K562 (cell line): Measurements from ENCODE around the gene ZNF74. TPM values are rescaled to one million over a fixed set of nuclear protein-coding genes. Genes with fewer than 3 reads are reported as not detected.
A peak's percentile ranks its signal among the peaks of the same experiment; 100 is the strongest.
"Not testable (repeated sequence)": the region's sequence is repeated elsewhere in the genome, so short reads cannot be mapped to it uniquely, and the experiment has no call there.

Experiments used
- ATAC-seq: fragments of 200-7000 bp; cut with Tn5 transposase; 3 replicates; pipeline ENCODE4 v1.9.1; 2020; ENCODE audit warnings: moderate library complexity
- BruUV-seq: library from RNA; stranded (reverse); fragments of 400-500 nt; replicated peaks from 2 replicates; lab custom pipeline; 2021; lab: Mats Ljungman, UMichigan
- CTCF ChIA-PET: fragments of 300-600 bp; formaldehyde crosslinking; extraction: SDS; loops from one replicate; lab custom pipeline; 2021; ENCODE audit warnings: low intra/inter-chr PET ratio; lab: Yijun Ruan, JAX
- POLR2A ChIA-PET: fragments of 300-600, 350-650 bp; sonication (Branson Sonifier 250); formaldehyde crosslinking; extraction: SDS; loops from one replicate; lab custom pipeline; 2021; ENCODE audit warnings: antibody characterized with exemption, inconsistent platforms; lab: Yijun Ruan, JAX
- DNase-seq, 4 experiments: peaks; one replicate each; pipeline versions ENCODE4 v3.0.0 to v3.0.0-alpha.2; 2011 to 2018; ENCODE audit warnings: low spot score in 3 of 4, mixed read lengths in 3 of 4; ENCODE audit errors: extremely low read depth in 1 of 4
- FAIRE-seq: peaks from 2 replicates; lab custom pipeline; 2011; peaks lifted over from hg19 to GRCh38; lab: Jason Lieb, UNC
- H2AFZ ChIP-seq: 2 replicates; pipeline ENCODE4 v1.6.0; 2011; ENCODE audit warnings: low read depth, low read length, control low read depth, inconsistent platforms
- H3K27ac ChIP-seq: fragments of 200-600 bp; 3 replicates; pipeline ENCODE4 v1.8.0; 2011; ENCODE audit warnings: low read depth, mild to moderate bottlenecking, control low read depth, inconsistent platforms, low read length, moderate library complexity, mixed read lengths; ENCODE audit errors: extremely low read depth
- H3K27me3 ChIP-seq, 2 experiments: fragments of 300-600 bp in 1 of 2; 2 replicates in 1 of 2; 3 replicates in 1 of 2; pipeline versions ENCODE4 v1.6.0 to v1.8.0; 2011; ENCODE audit warnings: inconsistent platforms in 2 of 2, low read length in 2 of 2, mild to moderate bottlenecking in 1 of 2, mixed read lengths in 1 of 2, moderate library complexity in 1 of 2; ENCODE audit not compliant: control insufficient read depth in 2 of 2, insufficient read depth in 2 of 2
- H3K36me3 ChIP-seq: fragments of 300-600 bp; 3 replicates; pipeline ENCODE4 v1.8.0; 2011; ENCODE audit warnings: mild to moderate bottlenecking, low read length, inconsistent platforms; ENCODE audit not compliant: control insufficient read depth, insufficient read depth
- H3K4me1 ChIP-seq, 2 experiments: fragments of 200-600 bp in 1 of 2; replicated peaks in 1 of 2; 2 replicates in 1 of 2; 3 replicates in 1 of 2; pipeline versions ENCODE4 v1.5.1 to v1.8.0; 2011; ENCODE audit warnings: inconsistent platforms in 2 of 2, low read length in 2 of 2, mild to moderate bottlenecking in 1 of 2, mixed read lengths in 1 of 2, moderate library complexity in 1 of 2; ENCODE audit not compliant: control insufficient read depth in 2 of 2, insufficient read depth in 2 of 2
- H3K4me2 ChIP-seq: 2 replicates; pipeline ENCODE4 v1.6.1; 2011; ENCODE audit warnings: low read length, control low read depth, inconsistent platforms, mixed read lengths; ENCODE audit not compliant: insufficient read depth
- H3K4me3 ChIP-seq: fragments of 200-600 bp; sonication (generic), shearing (Covaris generic); 2 replicates; pipeline ENCODE4 v1.5.1; 2016; ENCODE audit warnings: control low read depth, inconsistent platforms
- H3K79me2 ChIP-seq: fragments of 200-600 bp; 3 replicates; pipeline ENCODE4 v1.8.0; 2011; ENCODE audit warnings: low read length, inconsistent platforms; ENCODE audit not compliant: control insufficient read depth, insufficient read depth
- H3K9ac ChIP-seq, 2 experiments: 2 replicates each; pipeline versions ENCODE4 v1.6.0 to v1.6.1; 2011; ENCODE audit warnings: low read depth in 2 of 2, low read length in 2 of 2, control low read depth in 1 of 2, inconsistent platforms in 1 of 2, mild to moderate bottlenecking in 1 of 2, mixed read lengths in 1 of 2; ENCODE audit not compliant: insufficient read depth in 1 of 2
- H3K9me1 ChIP-seq: one replicate; pipeline ENCODE4 v1.6.0; 2011; ENCODE audit warnings: inconsistent platforms, mild to moderate bottlenecking, low read length, moderate library complexity; ENCODE audit not compliant: control insufficient read depth, insufficient read depth
- H3K9me3 ChIP-seq: replicated peaks from 2 replicates; pipeline ENCODE4 v1.5.1; 2011; ENCODE audit warnings: low read depth, low read length, inconsistent platforms; ENCODE audit not compliant: control insufficient read depth, insufficient read depth
- H4K20me1 ChIP-seq: replicated peaks from 2 replicates; pipeline ENCODE4 v1.6.1; 2011; ENCODE audit warnings: low read length, inconsistent platforms, mixed read lengths; ENCODE audit not compliant: control insufficient read depth, insufficient read depth
- E2F4 ChIP-seq: sonication (generic); formaldehyde crosslinking; IDR thresholded peaks from 2 replicates; pipeline ENCODE4 v1.8.0; 2022; ENCODE audit warnings: mild to moderate bottlenecking, low read depth, missing genetic modification reagents
- ELK1 ChIP-seq: sonication (generic); formaldehyde crosslinking; IDR thresholded peaks from 2 replicates; pipeline ENCODE4 v1.8.1; 2022; ENCODE audit warnings: missing genetic modification reagents
- GABPB2 ChIP-seq: fragments of 250-450 bp; sonication (Bioruptor Pico); conservative IDR thresholded peaks from 2 replicates; pipeline ENCODE4 v1.5.1; 2021; ENCODE audit warnings: mild to moderate bottlenecking
- MLLT1 ChIP-seq, 2 experiments: fragments of 450-650 bp; IDR thresholded peaks; 2 replicates each; pipeline ENCODE4 v1.6.1; 2016
- MYBL2 ChIP-seq, 2 experiments: fragments of 450-650 bp in 1 of 2; sonication (generic) in 1 of 2; formaldehyde crosslinking in 1 of 2; IDR thresholded peaks; 2 replicates each; pipeline versions ENCODE4 v1.6.1 to v1.8.1; 2017 to 2022; ENCODE audit warnings: borderline replicate concordance in 1 of 2, inconsistent platforms in 1 of 2, low read depth in 1 of 2, mild to moderate bottlenecking in 1 of 2, missing genetic modification reagents in 1 of 2, moderate library complexity in 1 of 2
- NR3C1 ChIP-seq: sonication (generic); formaldehyde crosslinking; IDR thresholded peaks from 2 replicates; pipeline ENCODE4 v1.8.1; 2022; ENCODE audit warnings: missing genetic modification reagents
- ZBTB11 ChIP-seq, 3 experiments: fragments of 200-800 bp in 1 of 3; fragments of 250-450 bp in 1 of 3; fragments of 450-650 bp in 1 of 3; sonication (Bioruptor Pico) in 1 of 3; sonication (Bioruptor generic) in 1 of 3; formaldehyde crosslinking in 1 of 3; IDR thresholded peaks; 2 replicates each; pipeline versions ENCODE4 v1.6.1 to v1.8.0; 2016 to 2022; ENCODE audit warnings: mild to moderate bottlenecking in 2 of 3, missing genetic modification characterization in 2 of 3, missing compliant biosample characterization in 1 of 3, moderate library complexity in 1 of 3
- ZNF282 ChIP-seq: sonication (generic); formaldehyde crosslinking; IDR thresholded peaks from 2 replicates; pipeline ENCODE4 v1.8.1; 2023; ENCODE audit warnings: missing genetic modification reagents
- WGBS: fragments of 100-300 bp; shearing (Covaris generic); methylation state at CpG from one replicate; pipeline ENCODE4 v1.1.6; 2016; ENCODE audit warnings: low coverage, mixed read lengths; ENCODE audit not compliant: insufficient coverage; ENCODE audit errors: missing lambda C conversion rate; 5-methylcytosine and 5-hydroxymethylcytosine counted together
- in situ Hi-C: fragments of 300-500 bp; cut with MboI; formaldehyde crosslinking; loops from 4 replicates; pipeline ENCODE4 v1.15.0; 2018; ENCODE audit warnings: inconsistent platforms, mixed read lengths
- intact Hi-C: fragments of 100-400 bp; cut with micrococcal nuclease; formaldehyde crosslinking; loops from 2 replicates; pipeline ENCODE4 v1.14.2; 2022
- polyA plus RNA-seq, 8 experiments: library from polyadenylated mRNA; depleted of rRNA in 4 of 8; stranded (reverse) in 5 of 8; unstranded in 3 of 8; fragments of >200 nt; fragmentation: Nextera tagmentation in 2 of 8; fragmentation: Illumina TruSeq in 1 of 8; extraction: Ambion mirVana in 2 of 8; extraction: Trizol in 1 of 8; gene quantifications; 2 replicates each; pipeline versions ENCODE4 v1.2.1 to v1.2.3, GENCODE V29; 2011 to 2014; ENCODE audit warnings: inconsistent platforms in 1 of 8, missing spikeins in 1 of 8
- total RNA-seq, 7 experiments: library from RNA; depleted of rRNA in 6 of 7; stranded (reverse); fragments of >200 nt in 6 of 7; fragmentation: Illumina TruSeq in 2 of 7; extraction: Trizol in 2 of 7; gene quantifications; 2 replicates each; pipeline versions ENCODE4 v1.2.1 to v1.2.3, GENCODE V29; 2011 to 2021; ENCODE audit warnings: low replicate concordance in 1 of 7
- TF ChIP-seq, protein P1 (sequence below): sonication (generic); formaldehyde crosslinking; IDR thresholded peaks from 2 replicates; pipeline ENCODE4 v1.8.1; 2022; ENCODE audit warnings: missing genetic modification reagents
- TF ChIP-seq, protein P2 (sequence below): sonication (generic); formaldehyde crosslinking; IDR thresholded peaks from 2 replicates; pipeline ENCODE4 v1.9.0; 2022; ENCODE audit warnings: mild to moderate bottlenecking, missing genetic modification reagents

Gene ZNF74
- total and polyA plus RNA-seq, 9 of the 15 experiments (the other 6 are each of a cell fraction or from before 2014, with no cell fraction given): 2.4 to 53.5 (median 31.5) TPM

GRCh38 chr22:20361752-20362229 lies 32.2 kb upstream of the ZNF74 start:
- H3K9ac ChIP-seq; H3K36me3 ChIP-seq; intact Hi-C loops; H3K9me3 ChIP-seq; FAIRE-seq; H4K20me1 ChIP-seq; H3K4me2 ChIP-seq; ATAC-seq; in situ Hi-C loops; H3K4me3 ChIP-seq; DNase-seq; H3K27ac ChIP-seq; POLR2A ChIA-PET; CTCF ChIA-PET; H3K4me1 ChIP-seq; BruUV-seq; H3K9me1 ChIP-seq; H3K79me2 ChIP-seq; H2AFZ ChIP-seq; TF ChIP-seq MYBL2 (IDR thresholded peaks at IDR 0.05; ENCODE audit: low read depth): not testable (repeated sequence)
- H3K27me3 ChIP-seq: peaks cover 11 to 19% of the 10 kb centered on the region in 2 experiments; a peak in 4 of 5 replicates
- 89% methylated on average over 47 of the region's 54 CpGs for WGBS
- TF ChIP-seq ZNF282 (CRISPR knock-in tag) (0 out of 2 replicates have a peak, but pooled peaks have one; percentile 38), NR3C1 (0 out of 2 replicates have a peak, but pooled peaks have one; percentile 17), MYBL2 (CRISPR knock-in tag; IDR thresholded peaks at IDR 0.05; ENCODE audit: borderline replicate concordance) (peak; percentile 64; the same call in 1 of the 2 replicates), E2F4 (CRISPR knock-in tag) (peak; percentile 33; the same call in 1 of the 2 replicates), GABPB2 (CRISPR knock-in tag) (0 out of 2 replicates have a peak, but pooled peaks have one; percentile 53), MLLT1 (IDR thresholded peaks at IDR 0.05) (peak in 1 of 2 experiments; percentile 32; a peak in 1 of 4 replicates), ZBTB11 (CRISPR knock-in tag; IDR thresholded peaks at IDR 0.05) (peak in 1 of 3 experiments; percentile 33; a peak in 1 of 6 replicates), ELK1 (CRISPR knock-in tag) (peak; percentile 49; the same call in 1 of the 2 replicates)
- TF ChIP-seq, protein P1, sequence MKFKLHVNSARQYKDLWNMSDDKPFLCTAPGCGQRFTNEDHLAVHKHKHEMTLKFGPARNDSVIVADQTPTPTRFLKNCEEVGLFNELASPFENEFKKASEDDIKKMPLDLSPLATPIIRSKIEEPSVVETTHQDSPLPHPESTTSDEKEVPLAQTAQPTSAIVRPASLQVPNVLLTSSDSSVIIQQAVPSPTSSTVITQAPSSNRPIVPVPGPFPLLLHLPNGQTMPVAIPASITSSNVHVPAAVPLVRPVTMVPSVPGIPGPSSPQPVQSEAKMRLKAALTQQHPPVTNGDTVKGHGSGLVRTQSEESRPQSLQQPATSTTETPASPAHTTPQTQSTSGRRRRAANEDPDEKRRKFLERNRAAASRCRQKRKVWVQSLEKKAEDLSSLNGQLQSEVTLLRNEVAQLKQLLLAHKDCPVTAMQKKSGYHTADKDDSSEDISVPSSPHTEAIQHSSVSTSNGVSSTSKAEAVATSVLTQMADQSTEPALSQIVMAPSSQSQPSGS (CRISPR knock-in tag): peak; percentile 69; the same call in 1 of the 2 replicates
- TF ChIP-seq, protein P2, sequence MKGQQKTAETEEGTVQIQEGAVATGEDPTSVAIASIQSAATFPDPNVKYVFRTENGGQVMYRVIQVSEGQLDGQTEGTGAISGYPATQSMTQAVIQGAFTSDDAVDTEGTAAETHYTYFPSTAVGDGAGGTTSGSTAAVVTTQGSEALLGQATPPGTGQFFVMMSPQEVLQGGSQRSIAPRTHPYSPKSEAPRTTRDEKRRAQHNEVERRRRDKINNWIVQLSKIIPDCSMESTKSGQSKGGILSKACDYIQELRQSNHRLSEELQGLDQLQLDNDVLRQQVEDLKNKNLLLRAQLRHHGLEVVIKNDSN (CRISPR knock-in tag): 0 out of 2 replicates have a peak, but pooled peaks have one; percentile 7
